ENCODE measurements around the gene RAB6B.

DNA sequence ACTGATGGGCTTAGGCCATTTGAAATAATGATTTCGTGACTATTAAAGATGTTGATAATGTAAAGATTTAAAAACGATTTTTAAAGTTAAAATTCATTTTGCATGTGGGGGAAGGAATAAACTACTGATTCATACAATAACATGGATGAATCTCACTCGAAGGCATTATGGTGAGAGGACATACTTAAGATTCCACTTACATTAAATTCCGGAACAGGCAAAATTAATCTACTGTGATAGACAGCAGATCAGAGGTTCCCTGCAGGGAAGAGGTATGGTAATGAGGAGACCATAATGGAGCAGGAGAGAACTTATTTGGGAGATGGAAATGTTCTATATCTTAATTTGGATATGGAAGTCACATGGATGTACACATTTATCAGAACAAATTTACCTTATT is 28.4 kb upstream of the RAB6B start:
- TF ChIP-seq, protein P1, sequence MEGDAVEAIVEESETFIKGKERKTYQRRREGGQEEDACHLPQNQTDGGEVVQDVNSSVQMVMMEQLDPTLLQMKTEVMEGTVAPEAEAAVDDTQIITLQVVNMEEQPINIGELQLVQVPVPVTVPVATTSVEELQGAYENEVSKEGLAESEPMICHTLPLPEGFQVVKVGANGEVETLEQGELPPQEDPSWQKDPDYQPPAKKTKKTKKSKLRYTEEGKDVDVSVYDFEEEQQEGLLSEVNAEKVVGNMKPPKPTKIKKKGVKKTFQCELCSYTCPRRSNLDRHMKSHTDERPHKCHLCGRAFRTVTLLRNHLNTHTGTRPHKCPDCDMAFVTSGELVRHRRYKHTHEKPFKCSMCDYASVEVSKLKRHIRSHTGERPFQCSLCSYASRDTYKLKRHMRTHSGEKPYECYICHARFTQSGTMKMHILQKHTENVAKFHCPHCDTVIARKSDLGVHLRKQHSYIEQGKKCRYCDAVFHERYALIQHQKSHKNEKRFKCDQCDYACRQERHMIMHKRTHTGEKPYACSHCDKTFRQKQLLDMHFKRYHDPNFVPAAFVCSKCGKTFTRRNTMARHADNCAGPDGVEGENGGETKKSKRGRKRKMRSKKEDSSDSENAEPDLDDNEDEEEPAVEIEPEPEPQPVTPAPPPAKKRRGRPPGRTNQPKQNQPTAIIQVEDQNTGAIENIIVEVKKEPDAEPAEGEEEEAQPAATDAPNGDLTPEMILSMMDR (IDR thresholded peaks at IDR 0.05; ENCODE audit: low read depth, low read length): no peak
- no peak for TF ChIP-seq EZH2phosphoT487 (IDR thresholded peaks at IDR 0.05; ENCODE audit: low read depth)

Data from OCI-LY3 (cell line).